Spleen (tissue), 7 donors: ENCODE results near the gene ENTPD5.
A peak's percentile ranks its signal among the peaks of the same experiment; 100 is the strongest.

Source experiments
- POLR2A ChIP-seq, 3 donors: fragments of 450-650 bp; IDR thresholded peaks; one replicate each; pipeline ENCODE4 v1.5.1; 2017; ENCODE audit warnings: antibody characterized with exemption in 3 of 3, mild to moderate bottlenecking in 1 of 3
- TF ChIP-seq, protein P1 (sequence below), 11 experiments: fragments of 200-600 bp in 7 of 11; fragments of 450-650 bp in 4 of 11; sonication (generic) in 4 of 11; IDR thresholded peaks in 8 of 11; conservative IDR thresholded peaks in 3 of 11; 1 replicate in 7 of 11; 2 replicates in 4 of 11; pipeline versions ENCODE4 v1.4.0 to v1.8.0; 2016 to 2021; ENCODE audit warnings: antibody characterized with exemption in 11 of 11, inconsistent platforms in 4 of 11, mild to moderate bottlenecking in 1 of 11
- donor health status: DM: no; HTN: no; CAD: no; lungs with moderate emphysema.
- donor health status: DM: no; HTN: no; CAD: no.
- donor health status: DM: no; HTN: no; CAD: no.

DNA sequence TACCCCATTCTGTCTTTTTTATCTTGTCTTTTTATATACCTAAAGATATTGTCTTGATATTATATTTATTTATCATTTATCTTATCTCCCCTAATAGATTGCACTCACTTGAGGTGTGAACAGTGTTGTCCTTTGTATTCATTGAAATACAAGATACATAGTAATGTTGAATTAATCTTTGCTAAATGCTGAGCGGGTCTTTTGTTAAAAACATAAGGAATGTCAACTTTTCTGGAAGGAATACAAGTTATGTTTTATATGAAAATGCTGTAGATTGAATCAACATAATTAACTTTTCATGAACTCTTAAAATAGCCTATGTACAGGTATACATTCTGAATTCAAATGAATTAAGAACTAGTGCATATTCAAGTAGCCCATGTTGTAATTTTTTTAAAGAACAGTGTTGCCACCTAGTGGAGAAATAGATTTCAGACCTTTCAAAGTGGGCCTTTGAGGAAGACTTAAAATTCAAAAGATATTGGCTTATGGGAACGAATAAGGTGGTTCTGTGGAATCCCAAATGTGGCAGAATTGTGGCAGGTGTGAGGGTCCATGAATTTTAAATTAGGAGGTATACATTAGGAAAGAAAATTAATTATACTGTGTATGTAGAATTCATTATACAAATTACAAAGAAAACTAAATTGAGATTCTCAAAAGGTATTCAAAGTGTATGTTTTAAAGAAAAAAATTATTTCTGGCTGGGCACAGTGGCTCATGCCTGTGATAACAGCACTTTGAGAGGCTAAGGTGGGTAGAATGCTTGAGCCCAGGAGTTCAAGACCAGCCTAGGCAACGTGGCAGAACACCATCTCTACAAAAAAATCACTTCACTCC lies 19.2 kb upstream of the ENTPD5 start:
- TF ChIP-seq POLR2A (IDR thresholded peaks at IDR 0.05), result no peak
- TF ChIP-seq, protein P1, sequence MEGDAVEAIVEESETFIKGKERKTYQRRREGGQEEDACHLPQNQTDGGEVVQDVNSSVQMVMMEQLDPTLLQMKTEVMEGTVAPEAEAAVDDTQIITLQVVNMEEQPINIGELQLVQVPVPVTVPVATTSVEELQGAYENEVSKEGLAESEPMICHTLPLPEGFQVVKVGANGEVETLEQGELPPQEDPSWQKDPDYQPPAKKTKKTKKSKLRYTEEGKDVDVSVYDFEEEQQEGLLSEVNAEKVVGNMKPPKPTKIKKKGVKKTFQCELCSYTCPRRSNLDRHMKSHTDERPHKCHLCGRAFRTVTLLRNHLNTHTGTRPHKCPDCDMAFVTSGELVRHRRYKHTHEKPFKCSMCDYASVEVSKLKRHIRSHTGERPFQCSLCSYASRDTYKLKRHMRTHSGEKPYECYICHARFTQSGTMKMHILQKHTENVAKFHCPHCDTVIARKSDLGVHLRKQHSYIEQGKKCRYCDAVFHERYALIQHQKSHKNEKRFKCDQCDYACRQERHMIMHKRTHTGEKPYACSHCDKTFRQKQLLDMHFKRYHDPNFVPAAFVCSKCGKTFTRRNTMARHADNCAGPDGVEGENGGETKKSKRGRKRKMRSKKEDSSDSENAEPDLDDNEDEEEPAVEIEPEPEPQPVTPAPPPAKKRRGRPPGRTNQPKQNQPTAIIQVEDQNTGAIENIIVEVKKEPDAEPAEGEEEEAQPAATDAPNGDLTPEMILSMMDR (IDR thresholded peaks at IDR 0.05 in 8 of 11, conservative IDR thresholded peaks at IDR 0.05 in 3 of 11), result peak in 9 of 11 experiments; percentile 28 to 76 (median 67)
